ENCODE measurements around the gene FAM186B. TPM values are rescaled to one million over a fixed set of nuclear protein-coding genes. Genes with fewer than 3 reads are reported as not detected.

Gene FAM186B
- total RNA-seq, 1 experiment from 2014 or later = 0.42 TPM

GRCh38 chr12:49583366-49584094, 21.9 kb downstream of the FAM186B start (continued):
- no peak for TF ChIP-seq MAX (IDR thresholded peaks at IDR 0.05)
- TF ChIP-seq SIN3A (IDR thresholded peaks at IDR 0.05; ENCODE audit: low read depth) = no peak
- no peak for TF ChIP-seq ZBTB33 (IDR thresholded peaks at IDR 0.05; ENCODE audit: extremely low read depth, insufficient replicate concordance, low read length)
- TF ChIP-seq POLR2AphosphoS5 (IDR thresholded peaks at IDR 0.05; ENCODE audit: low read depth, low read length) = no peak
- TF ChIP-seq FOSL1 (IDR thresholded peaks at IDR 0.05; ENCODE audit: low read depth) = no peak
- no peak for TF ChIP-seq EGR1 (IDR thresholded peaks at IDR 0.05; ENCODE audit: low read depth)
- no peak for TF ChIP-seq CEBPB (IDR thresholded peaks at IDR 0.05; ENCODE audit: low read depth)
- TF ChIP-seq ATF3 (IDR thresholded peaks at IDR 0.05) = no peak
- no peak for TF ChIP-seq EZH2phosphoT487 (IDR thresholded peaks at IDR 0.05; ENCODE audit: borderline replicate concordance)
- no peak for TF ChIP-seq JUND (IDR thresholded peaks at IDR 0.05)
- no peak for TF ChIP-seq ZFX (IDR thresholded peaks at IDR 0.05)
- TF ChIP-seq POLR2A (IDR thresholded peaks at IDR 0.05; ENCODE audit: borderline replicate concordance, extremely low read depth, insufficient read depth, insufficient read length) = no peak
- TF ChIP-seq ELF1 (IDR thresholded peaks at IDR 0.05; ENCODE audit: borderline replicate concordance, low read depth) = no peak

GRCh38 chr12:49582850-49583249, 22.6 kb downstream of the FAM186B start:
- ChIA-PET RAD21 (ENCODE audit: low non-redundant PET in 1 of 2, low total read pairs in 2 of 2, uncharacterized antibody in 2 of 2, unreplicated experiment in 2 of 2) (no interaction called here), CTCF (interaction anchor here (3.1 kb wide), 1 partner anchor 225 kb away, joined by 75 read pairs; no protein-coding TSS in a partner anchor), POLR2A (no interaction called here)
- no peaks in the 10 kb centered on the region for H3K27me3 ChIP-seq (ENCODE audit: insufficient read depth, low read length)
- no peaks in the 10 kb centered on the region for H3K9me3 ChIP-seq (ENCODE audit: control insufficient read depth in 1 of 2, insufficient read depth in 1 of 2, low read depth in 1 of 2, low read length in 2 of 2)
- H3K4me3 ChIP-seq (replicated peaks in 1 of 2; ENCODE audit: low read depth in 1 of 2, low read length in 2 of 2) = no peak overlapping the region
- H3K4me1 ChIP-seq (ENCODE audit: control insufficient read depth in 1 of 2, insufficient read depth in 2 of 2, low read length in 2 of 2) = peaks cover 7 to 11% of the 10 kb centered on the region in 2 experiments; a peak in 3 of 4 replicates
- H3K9me2 ChIP-seq (ENCODE audit: insufficient read depth) = no peaks in the 10 kb centered on the region
- DNase-seq (ENCODE audit: low read depth, low spot score) (no peak), ATAC-seq (no peak)
- peaks cover 0 to 2% of the 10 kb centered on the region in 2 experiments; a peak in 1 of 4 replicates for H3K36me3 ChIP-seq (ENCODE audit: control insufficient read depth in 1 of 2, insufficient read depth in 2 of 2, low read length in 2 of 2)
- no peaks in the 10 kb centered on the region for H4K20me1 ChIP-seq (ENCODE audit: insufficient read depth)
- H3K27ac ChIP-seq (ENCODE audit: low read depth, low read length) = no peak overlapping the region
- TF ChIP-seq CTCF (IDR thresholded peaks at IDR 0.05 in 2 of 3, conservative IDR thresholded peaks at IDR 0.05 in 1 of 3; ENCODE audit: borderline replicate concordance in 1 of 3, insufficient read depth in 1 of 3, low read depth in 2 of 3, low read length in 2 of 3) (no peak), TCF7L2 (IDR thresholded peaks at IDR 0.05; ENCODE audit: borderline replicate concordance, extremely low read depth, insufficient read depth, insufficient read length) (no peak), CBX3 (IDR thresholded peaks at IDR 0.05; ENCODE audit: low read depth) (no peak), SP1 (IDR thresholded peaks at IDR 0.05; ENCODE audit: low read depth) (no peak), RAD21 (IDR thresholded peaks at IDR 0.05; ENCODE audit: low read depth) (no peak), SIN3A (IDR thresholded peaks at IDR 0.05; ENCODE audit: low read depth) (no peak), POLR2AphosphoS5 (IDR thresholded peaks at IDR 0.05; ENCODE audit: low read depth, low read length) (no peak), YY1 (IDR thresholded peaks at IDR 0.05; ENCODE audit: extremely low read depth, insufficient replicate concordance, low read depth, low read length) (no peak), ZBTB33 (IDR thresholded peaks at IDR 0.05; ENCODE audit: extremely low read depth, insufficient replicate concordance, low read length) (no peak), EGR1 (IDR thresholded peaks at IDR 0.05; ENCODE audit: low read depth) (no peak)
- H3K4me2 ChIP-seq (ENCODE audit: low read length) = no peak overlapping the region
- no peaks in the 10 kb centered on the region; the same call in 1 of the 2 replicates for H3K79me2 ChIP-seq (ENCODE audit: insufficient read depth, low read length)
- no TSS peak for BruUV-seq (replicated peaks)
- no peak overlapping the region for H2AFZ ChIP-seq (ENCODE audit: low read depth, low read length, poor library complexity, severe bottlenecking)
- no peak overlapping the region for H3K9ac ChIP-seq (ENCODE audit: low read length)
- intact Hi-C loops (cut with micrococcal nuclease) = no loop called here
